ENCODE measurements around the gene CDH13. TPM values are rescaled to one million over a fixed set of nuclear protein-coding genes. Genes with fewer than 3 reads are reported as not detected.

Gene CDH13
- total RNA-seq, 2 experiments from 2014 or later: not detected

- no peak for DNase-seq
- H3K27ac Mint-ChIP-seq: no peak overlapping the region
Measured at GRCh38 chr16:83714286-83714685, 1087.5 kb downstream of the CDH13 start.

GRCh38 chr16:83715217-83715920 is 1088.6 kb downstream of the CDH13 start:
- H3K36me3 Mint-ChIP-seq: no peaks in the 10 kb centered on the region
- H3K4me3 Mint-ChIP-seq: no peak overlapping the region
- H3K4me1 Mint-ChIP-seq: no peaks in the 10 kb centered on the region
- no peak for DNase-seq
- H3K27me3 Mint-ChIP-seq: peaks cover 10% of the 10 kb centered on the region
- no peaks in the 10 kb centered on the region for H3K9me3 Mint-ChIP-seq
- no peak overlapping the region for H3K27ac Mint-ChIP-seq

More at GRCh38 chr16:83714286-83714685, 1087.5 kb downstream of the CDH13 start:
- H3K36me3 Mint-ChIP-seq: no peaks in the 10 kb centered on the region
- H3K27me3 Mint-ChIP-seq: peaks cover 10% of the 10 kb centered on the region
- no peak overlapping the region for H3K4me3 Mint-ChIP-seq
- H3K4me1 Mint-ChIP-seq: no peaks in the 10 kb centered on the region
- no peaks in the 10 kb centered on the region for H3K9me3 Mint-ChIP-seq

- Mint-ChIP-seq H3K27ac (no peak overlapping the region), H3K4me3 (no peak overlapping the region), H3K4me1 (no peaks in the 10 kb centered on the region), H3K27me3 (peaks cover 4% of the 10 kb centered on the region), H3K9me3 (no peaks in the 10 kb centered on the region), H3K36me3 (no peaks in the 10 kb centered on the region)
- DNase-seq: no peak
Measured at GRCh38 chr16:83717308-83717707, 1090.5 kb downstream of the CDH13 start.

GRCh38 chr16:83717814-83718213 is 1091.0 kb downstream of the CDH13 start:
- no peak for DNase-seq
- no peaks in the 10 kb centered on the region for H3K9me3 Mint-ChIP-seq
- no peak overlapping the region for H3K27ac Mint-ChIP-seq
- H3K36me3 Mint-ChIP-seq: no peaks in the 10 kb centered on the region
- H3K4me3 Mint-ChIP-seq: no peak overlapping the region
- H3K4me1 Mint-ChIP-seq: no peaks in the 10 kb centered on the region
- H3K27me3 Mint-ChIP-seq: peaks cover 4% of the 10 kb centered on the region

GRCh38 chr16:83720213-83720612 is 1093.4 kb downstream of the CDH13 start:
- no peaks in the 10 kb centered on the region for H3K4me1 Mint-ChIP-seq
- no peak for DNase-seq
- H3K27ac Mint-ChIP-seq: no peak overlapping the region
- no peaks in the 10 kb centered on the region for H3K9me3 Mint-ChIP-seq
- H3K4me3 Mint-ChIP-seq: no peak overlapping the region
- H3K27me3 Mint-ChIP-seq: peaks cover 4% of the 10 kb centered on the region
- H3K36me3 Mint-ChIP-seq: no peaks in the 10 kb centered on the region

- Mint-ChIP-seq H3K27ac (no peak overlapping the region), H3K27me3 (peaks cover 4% of the 10 kb centered on the region)
Measured at GRCh38 chr16:83720981-83721380, 1094.2 kb downstream of the CDH13 start.

GRCh38 chr16:83721676-83722075 is 1094.9 kb downstream of the CDH13 start:
- Mint-ChIP-seq H3K4me3 (no peak overlapping the region), H3K27me3 (peaks cover 4% of the 10 kb centered on the region), H3K4me1 (no peaks in the 10 kb centered on the region), H3K36me3 (no peaks in the 10 kb centered on the region), H3K27ac (no peak overlapping the region), H3K9me3 (no peaks in the 10 kb centered on the region)
- no peak for DNase-seq

More at GRCh38 chr16:83720981-83721380, 1094.2 kb downstream of the CDH13 start:
- Mint-ChIP-seq H3K4me1 (no peaks in the 10 kb centered on the region), H3K36me3 (no peaks in the 10 kb centered on the region), H3K4me3 (no peak overlapping the region), H3K9me3 (no peaks in the 10 kb centered on the region)
- DNase-seq: no peak

GRCh38 chr16:83722456-83723183 is 1095.9 kb downstream of the CDH13 start:
- no peak for DNase-seq
- no peak overlapping the region for H3K4me3 Mint-ChIP-seq
- peaks cover 2% of the 10 kb centered on the region for H3K4me1 Mint-ChIP-seq
- peaks cover 8% of the 10 kb centered on the region for H3K27me3 Mint-ChIP-seq
- no peak overlapping the region for H3K27ac Mint-ChIP-seq
- H3K36me3 Mint-ChIP-seq: no peaks in the 10 kb centered on the region
- H3K9me3 Mint-ChIP-seq: no peaks in the 10 kb centered on the region

- Mint-ChIP-seq H3K4me1 (peaks cover 2% of the 10 kb centered on the region), H3K9me3 (no peaks in the 10 kb centered on the region), H3K36me3 (no peaks in the 10 kb centered on the region), H3K27ac (no peak overlapping the region), H3K27me3 (peaks cover 8% of the 10 kb centered on the region), H3K4me3 (no peak overlapping the region)
- no peak for DNase-seq
Measured at GRCh38 chr16:83723244-83723643, 1096.5 kb downstream of the CDH13 start.

GRCh38 chr16:83723901-83724300 is 1097.1 kb downstream of the CDH13 start:
- H3K9me3 Mint-ChIP-seq: no peaks in the 10 kb centered on the region

GRCh38 chr16:83724585-83724984 is 1097.8 kb downstream of the CDH13 start:
- peaks cover 5% of the 10 kb centered on the region for H3K27me3 Mint-ChIP-seq
- no peaks in the 10 kb centered on the region for H3K9me3 Mint-ChIP-seq
- peaks cover 2% of the 10 kb centered on the region for H3K4me1 Mint-ChIP-seq
- no peak for DNase-seq
- no peak overlapping the region for H3K27ac Mint-ChIP-seq
- H3K36me3 Mint-ChIP-seq: no peaks in the 10 kb centered on the region
- no peak overlapping the region for H3K4me3 Mint-ChIP-seq

More at GRCh38 chr16:83723901-83724300, 1097.1 kb downstream of the CDH13 start:
- Mint-ChIP-seq H3K27me3 (peaks cover 5% of the 10 kb centered on the region), H3K27ac (no peak overlapping the region), H3K4me3 (no peak overlapping the region), H3K4me1 (peaks cover 2% of the 10 kb centered on the region), H3K36me3 (no peaks in the 10 kb centered on the region)
- no peak for DNase-seq

- no peak for DNase-seq
- Mint-ChIP-seq H3K4me1 (peaks cover 2% of the 10 kb centered on the region), H3K27me3 (peaks cover 5% of the 10 kb centered on the region), H3K27ac (no peak overlapping the region), H3K4me3 (no peak overlapping the region), H3K9me3 (no peaks in the 10 kb centered on the region), H3K36me3 (no peaks in the 10 kb centered on the region)
Measured at GRCh38 chr16:83725313-83725712, 1098.5 kb downstream of the CDH13 start.

GRCh38 chr16:83727018-83727417 is 1100.2 kb downstream of the CDH13 start:
- DNase-seq: no peak
- no peak overlapping the region for H3K27ac Mint-ChIP-seq
- no peak overlapping the region for H3K4me3 Mint-ChIP-seq
- H3K4me1 Mint-ChIP-seq: peaks cover 2% of the 10 kb centered on the region
- H3K9me3 Mint-ChIP-seq: peaks cover 4% of the 10 kb centered on the region
- H3K27me3 Mint-ChIP-seq: peaks cover 8% of the 10 kb centered on the region
- H3K36me3 Mint-ChIP-seq: no peaks in the 10 kb centered on the region

GRCh38 chr16:83727751-83728352 is 1101.1 kb downstream of the CDH13 start:
- H3K9me3 Mint-ChIP-seq: peaks cover 4% of the 10 kb centered on the region
- no peak overlapping the region for H3K4me3 Mint-ChIP-seq
- peaks cover 8% of the 10 kb centered on the region for H3K27me3 Mint-ChIP-seq
- no peaks in the 10 kb centered on the region for H3K36me3 Mint-ChIP-seq
- no peak overlapping the region for H3K27ac Mint-ChIP-seq
- no peak for DNase-seq
- peaks cover 2% of the 10 kb centered on the region for H3K4me1 Mint-ChIP-seq

GRCh38 chr16:83728492-83728891 is 1101.7 kb downstream of the CDH13 start:
- Mint-ChIP-seq H3K9me3 (peaks cover 4% of the 10 kb centered on the region), H3K27me3 (peaks cover 8% of the 10 kb centered on the region), H3K27ac (no peak overlapping the region), H3K36me3 (no peaks in the 10 kb centered on the region), H3K4me3 (no peak overlapping the region), H3K4me1 (peaks cover 2% of the 10 kb centered on the region)
- no peak for DNase-seq

All from activated naive CD8-positive, alpha-beta T cell treated with anti-CD3 and anti-CD28 coated beads for 36 hours (primary cell).